Measurements from ENCODE around the gene METTL22. TPM values are rescaled to one million over a fixed set of nuclear protein-coding genes. Genes with fewer than 3 reads are reported as not detected.

The METTL22 gene
- total RNA-seq, 1 donor from 2014 or later = 40.0 TPM

DNA sequence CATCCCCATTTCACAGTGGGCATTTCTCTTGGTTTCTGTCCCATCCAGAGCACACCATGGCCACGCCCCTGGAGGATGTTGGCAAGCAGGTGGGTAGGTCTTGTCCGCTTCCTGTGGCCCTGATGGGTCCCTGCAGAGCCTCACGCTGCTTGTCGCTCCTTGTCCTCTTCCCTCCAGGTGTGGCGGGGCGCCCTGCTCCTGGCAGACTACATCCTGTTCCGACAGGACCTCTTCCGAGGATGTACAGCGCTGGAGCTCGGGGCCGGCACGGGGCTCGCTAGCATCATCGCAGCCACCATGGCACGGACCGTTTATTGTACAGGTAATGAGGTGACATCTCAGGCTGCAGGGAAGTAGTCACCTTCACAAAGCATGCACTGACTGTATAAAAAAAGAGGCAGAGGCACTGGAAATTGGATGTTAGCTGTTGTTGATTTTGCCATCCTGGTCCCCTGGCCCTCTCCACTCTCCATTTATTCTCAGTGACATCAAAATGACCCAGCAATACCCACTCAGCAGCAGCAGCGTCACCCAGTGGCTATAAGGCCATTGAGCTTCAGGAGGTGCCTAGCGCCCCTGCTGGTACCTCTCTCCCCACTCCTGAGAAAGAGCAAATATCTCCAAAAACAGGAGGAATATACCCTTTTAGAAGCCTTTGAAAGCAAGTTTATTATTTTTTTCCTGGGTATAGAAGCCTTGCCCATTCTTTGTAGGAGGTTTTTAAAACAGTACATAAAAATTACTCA is 13.7 kb downstream of the METTL22 start:
- intact Hi-C loops (cut with DNase I) = no loop called here
- TF ChIP-seq POLR2A (IDR thresholded peaks at IDR 0.05) (no peak), POLR2AphosphoS5 (IDR thresholded peaks at IDR 0.05; ENCODE audit: insufficient read depth in 1 of 2, low read depth in 1 of 2) (no peak)
- H3K36me3 ChIP-seq = peaks cover 0 to 87% of the 10 kb centered on the region in 2 donors
- no peak overlapping the region for H3K27ac ChIP-seq
- no peak for DNase-seq (ENCODE audit: extremely low spot score in 2 of 2)
- H3K9me3 ChIP-seq = no peaks in the 10 kb centered on the region
- no peak overlapping the region for H3K4me3 ChIP-seq
- no peaks in the 10 kb centered on the region for H3K27me3 ChIP-seq
- H3K4me1 ChIP-seq = no peaks in the 10 kb centered on the region

DNA sequence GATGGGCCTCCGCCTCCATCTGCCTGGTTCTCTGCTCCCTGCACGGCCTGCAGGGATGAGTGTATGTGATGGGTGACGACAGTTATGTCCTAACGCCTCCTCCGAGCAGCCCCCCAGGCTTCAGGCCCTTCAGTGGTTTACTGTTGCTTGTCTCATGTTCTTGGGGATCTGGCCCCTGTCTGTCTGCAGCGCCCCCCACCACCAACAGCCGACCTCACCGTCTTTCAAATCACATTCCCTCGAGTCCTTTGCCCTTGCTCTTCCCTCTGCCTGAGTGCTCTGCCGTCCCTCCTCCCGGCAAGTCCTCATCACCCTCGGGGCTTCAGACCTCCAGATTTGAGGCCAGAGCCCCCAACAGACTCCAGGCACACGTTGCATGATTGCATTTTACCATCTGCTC is 18.2 kb downstream of the METTL22 start:
- no peak overlapping the region for H3K27ac ChIP-seq
- TF ChIP-seq POLR2A (IDR thresholded peaks at IDR 0.05) (no peak), POLR2AphosphoS5 (IDR thresholded peaks at IDR 0.05; ENCODE audit: insufficient read depth in 1 of 2, low read depth in 1 of 2) (no peak)
- TF ChIP-seq, protein P1, sequence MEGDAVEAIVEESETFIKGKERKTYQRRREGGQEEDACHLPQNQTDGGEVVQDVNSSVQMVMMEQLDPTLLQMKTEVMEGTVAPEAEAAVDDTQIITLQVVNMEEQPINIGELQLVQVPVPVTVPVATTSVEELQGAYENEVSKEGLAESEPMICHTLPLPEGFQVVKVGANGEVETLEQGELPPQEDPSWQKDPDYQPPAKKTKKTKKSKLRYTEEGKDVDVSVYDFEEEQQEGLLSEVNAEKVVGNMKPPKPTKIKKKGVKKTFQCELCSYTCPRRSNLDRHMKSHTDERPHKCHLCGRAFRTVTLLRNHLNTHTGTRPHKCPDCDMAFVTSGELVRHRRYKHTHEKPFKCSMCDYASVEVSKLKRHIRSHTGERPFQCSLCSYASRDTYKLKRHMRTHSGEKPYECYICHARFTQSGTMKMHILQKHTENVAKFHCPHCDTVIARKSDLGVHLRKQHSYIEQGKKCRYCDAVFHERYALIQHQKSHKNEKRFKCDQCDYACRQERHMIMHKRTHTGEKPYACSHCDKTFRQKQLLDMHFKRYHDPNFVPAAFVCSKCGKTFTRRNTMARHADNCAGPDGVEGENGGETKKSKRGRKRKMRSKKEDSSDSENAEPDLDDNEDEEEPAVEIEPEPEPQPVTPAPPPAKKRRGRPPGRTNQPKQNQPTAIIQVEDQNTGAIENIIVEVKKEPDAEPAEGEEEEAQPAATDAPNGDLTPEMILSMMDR (IDR thresholded peaks at IDR 0.05) = no peak
- H3K36me3 ChIP-seq = peaks cover 0 to 88% of the 10 kb centered on the region in 2 donors
- intact Hi-C loops (cut with DNase I) = no loop called here
- H3K4me1 ChIP-seq = no peaks in the 10 kb centered on the region
- H3K27me3 ChIP-seq = no peaks in the 10 kb centered on the region
- H3K9me3 ChIP-seq = no peaks in the 10 kb centered on the region
- DNase-seq (ENCODE audit: extremely low spot score in 2 of 2) = no peak
- no peak overlapping the region for H3K4me3 ChIP-seq

DNA sequence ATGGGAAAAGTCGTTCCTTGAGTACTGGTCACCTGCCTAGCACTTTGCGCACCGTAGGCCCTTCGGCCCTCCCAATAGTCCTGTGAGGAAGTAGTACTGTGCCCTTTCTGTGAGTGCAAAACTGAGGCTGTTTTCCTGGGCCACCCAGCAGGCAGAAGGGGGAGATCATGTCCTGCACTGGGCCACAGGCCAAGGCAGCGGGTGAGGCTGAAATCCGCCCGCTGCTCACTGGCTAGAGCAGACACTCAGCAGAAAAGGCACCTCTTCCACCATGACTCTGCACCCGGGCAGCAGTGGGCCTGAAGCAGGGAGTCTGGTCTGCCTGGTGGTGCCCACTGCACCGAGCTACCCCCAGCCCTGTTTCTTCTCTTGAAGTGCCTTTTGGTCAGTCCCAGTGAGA is 20.2 kb downstream of the METTL22 start:
- intact Hi-C loops (cut with DNase I) = no loop called here
- no peak overlapping the region for H3K27ac ChIP-seq
- DNase-seq (ENCODE audit: extremely low spot score in 2 of 2) = no peak
- H3K4me1 ChIP-seq = no peaks in the 10 kb centered on the region
- no peak for TF ChIP-seq POLR2A (IDR thresholded peaks at IDR 0.05)
- TF ChIP-seq, protein P1 (IDR thresholded peaks at IDR 0.05) = no peak
- no peaks in the 10 kb centered on the region for H3K27me3 ChIP-seq
- peaks cover 0 to 79% of the 10 kb centered on the region in 2 donors for H3K36me3 ChIP-seq
- H3K4me3 ChIP-seq = no peak overlapping the region
- no peaks in the 10 kb centered on the region for H3K9me3 ChIP-seq

DNA sequence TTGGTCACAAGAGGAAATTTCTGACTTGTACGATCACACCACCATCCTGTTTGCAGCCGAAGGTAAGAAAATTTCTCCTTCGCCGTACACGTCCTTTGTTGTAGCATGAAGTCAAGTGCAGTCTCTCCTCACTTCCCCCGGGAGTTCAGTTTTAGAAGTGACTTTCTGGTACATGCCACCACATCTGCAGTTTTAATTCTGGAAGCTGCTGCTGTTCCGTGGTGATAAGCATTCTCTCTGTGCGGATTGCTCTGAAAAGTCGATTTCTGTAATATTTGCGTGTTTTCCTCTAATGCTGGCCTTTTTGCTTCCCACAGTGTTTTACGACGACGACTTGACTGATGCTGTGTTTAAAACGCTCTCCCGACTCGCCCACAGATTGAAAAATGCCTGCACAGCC is 20.6 kb downstream of the METTL22 start:
- H3K4me3 ChIP-seq = no peak overlapping the region
- no peak overlapping the region for H3K27ac ChIP-seq
- no peaks in the 10 kb centered on the region for H3K4me1 ChIP-seq
- intact Hi-C loops (cut with DNase I) = no loop called here
- H3K27me3 ChIP-seq = no peaks in the 10 kb centered on the region
- H3K36me3 ChIP-seq = peaks cover 0 to 78% of the 10 kb centered on the region in 2 donors
- no peaks in the 10 kb centered on the region for H3K9me3 ChIP-seq
- no peak for DNase-seq (ENCODE audit: extremely low spot score in 2 of 2)
- TF ChIP-seq, protein P1 (IDR thresholded peaks at IDR 0.05) = no peak
- TF ChIP-seq POLR2AphosphoS5 (IDR thresholded peaks at IDR 0.05; ENCODE audit: insufficient read depth in 1 of 2, low read depth in 1 of 2) = no peak
- no peak for TF ChIP-seq POLR2A (IDR thresholded peaks at IDR 0.05)

DNA sequence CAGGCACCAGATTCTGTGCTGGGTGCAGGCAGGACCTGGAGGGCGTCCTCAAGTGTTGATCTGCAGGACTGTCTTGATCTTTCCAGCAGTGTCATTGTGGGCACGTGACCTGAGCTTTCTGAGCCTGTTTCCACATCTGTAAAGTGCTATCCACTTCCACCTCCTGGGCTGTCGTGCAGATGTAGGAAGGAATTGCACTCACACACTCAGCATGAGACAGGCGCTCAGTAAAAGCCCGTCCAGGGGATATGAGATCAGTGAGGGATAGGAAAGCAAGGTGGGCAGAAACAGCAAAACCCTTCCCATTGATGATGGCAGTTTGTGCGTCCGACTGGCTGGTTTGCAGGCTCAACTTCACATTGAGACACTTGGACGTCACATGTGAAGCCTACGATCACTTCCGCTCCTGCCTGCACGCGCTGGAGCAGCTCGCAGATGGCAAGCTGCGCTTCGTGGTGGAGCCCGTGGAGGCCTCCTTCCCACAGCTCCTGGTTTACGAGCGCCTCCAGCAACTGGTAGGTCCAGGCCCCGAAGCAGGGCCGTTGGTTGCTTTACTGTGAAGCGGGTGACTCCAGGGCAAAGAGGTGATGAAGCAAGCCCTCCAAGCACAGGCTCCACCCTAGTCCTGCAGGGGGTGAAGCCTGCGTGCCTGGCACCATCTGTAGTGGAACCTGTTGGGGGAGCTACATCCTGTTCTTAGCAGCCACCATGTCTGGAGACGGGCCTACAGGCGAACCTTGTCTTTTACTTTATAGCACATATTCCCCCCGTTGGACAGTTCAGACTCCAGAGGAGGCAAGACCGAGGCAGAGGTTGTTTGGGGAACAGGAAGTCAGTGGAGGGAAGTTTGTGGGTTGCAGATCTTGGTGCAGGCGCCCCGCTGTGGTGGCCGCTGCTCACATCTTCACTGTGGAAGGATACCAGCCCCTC is 23.0 kb downstream of the METTL22 start:
- Histone ChIP-seq H3K9me3 (no peaks in the 10 kb centered on the region), H3K36me3 (peaks cover 0 to 65% of the 10 kb centered on the region in 2 donors), H3K27me3 (no peaks in the 10 kb centered on the region), H3K27ac (no peak overlapping the region), H3K4me3 (no peak overlapping the region), H3K4me1 (no peaks in the 10 kb centered on the region)
- no peak for DNase-seq (ENCODE audit: extremely low spot score in 2 of 2)
- intact Hi-C loops (cut with DNase I) = no loop called here
- TF ChIP-seq, protein P1 (IDR thresholded peaks at IDR 0.05) = no peak
- TF ChIP-seq POLR2A (IDR thresholded peaks at IDR 0.05) (no peak), POLR2AphosphoS5 (IDR thresholded peaks at IDR 0.05; ENCODE audit: insufficient read depth in 1 of 2, low read depth in 1 of 2) (no peak)

All from vagina (tissue), 2 donors.